D721Med (cell line): Measurements from ENCODE around the gene CCBE1.
A peak's percentile ranks its signal among the peaks of the same experiment; 100 is the strongest.

Experiments used
- DNase-seq: peaks from one replicate; pipeline ENCODE4 v3.0.0; 2011; ENCODE audit warnings: low spot score; ENCODE audit not compliant: insufficient read length
- FAIRE-seq: peaks from 2 replicates; lab custom pipeline; 2011; peaks lifted over from hg19 to GRCh38; lab: Jason Lieb, UNC
- CTCF ChIP-seq: IDR thresholded peaks from 2 replicates; pipeline ENCODE4 v1.5.1; 2012; ENCODE audit warnings: mild to moderate bottlenecking, control low read depth; ENCODE audit not compliant: insufficient read depth; ENCODE audit errors: missing control alignments

The CCBE1 gene

GRCh38 chr18:59492756-59493421 is 204.3 kb downstream of the CCBE1 start:
- no peak for DNase-seq
- FAIRE-seq: no peak
- TF ChIP-seq CTCF: no peak

GRCh38 chr18:59488899-59489298 is 208.3 kb downstream of the CCBE1 start:
- TF ChIP-seq CTCF: no peak
- DNase-seq: no peak
- no peak for FAIRE-seq

GRCh38 chr18:59485382-59485781 is 211.8 kb downstream of the CCBE1 start:
- no peak for DNase-seq

GRCh38 chr18:59484561-59485328 is 212.5 kb downstream of the CCBE1 start:
- TF ChIP-seq CTCF: no peak
- FAIRE-seq: no peak
- no peak for DNase-seq

More at GRCh38 chr18:59485382-59485781, 211.8 kb downstream of the CCBE1 start:
- TF ChIP-seq CTCF: no peak
- FAIRE-seq: no peak

DNA sequence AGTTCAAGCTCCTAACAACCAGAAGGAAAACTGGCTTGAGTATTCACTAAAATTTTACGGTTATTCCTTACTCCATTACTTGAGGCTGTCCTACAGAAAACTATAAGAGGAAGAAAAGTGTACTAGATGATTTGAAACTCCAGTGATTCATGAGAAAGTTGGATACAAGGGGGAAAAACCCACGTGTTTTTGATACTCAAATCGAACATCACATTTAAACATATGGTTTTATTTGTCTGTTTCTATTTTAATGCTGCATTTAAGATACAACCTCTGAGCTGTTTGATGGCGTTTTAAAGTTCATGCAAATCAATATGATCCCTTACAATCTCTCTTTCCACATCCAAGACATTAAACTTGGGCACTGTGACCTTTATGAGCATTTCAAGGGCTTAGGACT is 213.1 kb downstream of the CCBE1 start:
- no peak for TF ChIP-seq CTCF
- FAIRE-seq: peak; percentile 95
- DNase-seq: no peak

DNA sequence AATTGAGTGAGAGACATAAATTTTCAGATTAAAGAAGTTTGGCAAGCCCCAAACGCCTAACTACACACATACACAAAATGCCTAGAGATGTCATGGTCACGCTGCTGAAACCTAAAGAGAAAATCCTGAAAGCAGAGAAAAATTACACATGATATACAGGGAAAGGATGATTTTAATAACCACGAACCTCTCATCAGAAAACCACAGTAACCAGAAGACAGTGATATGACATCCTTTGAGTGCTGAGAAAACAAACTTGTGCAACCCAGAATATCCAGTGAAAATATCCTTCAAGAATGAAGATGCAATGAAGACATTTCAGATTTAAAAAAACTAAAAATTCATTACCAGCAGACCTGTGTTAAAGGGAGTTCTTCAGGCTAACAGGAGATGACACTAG is 215.8 kb downstream of the CCBE1 start:
- no peak for TF ChIP-seq CTCF
- DNase-seq (no peak), FAIRE-seq (no peak)

DNA sequence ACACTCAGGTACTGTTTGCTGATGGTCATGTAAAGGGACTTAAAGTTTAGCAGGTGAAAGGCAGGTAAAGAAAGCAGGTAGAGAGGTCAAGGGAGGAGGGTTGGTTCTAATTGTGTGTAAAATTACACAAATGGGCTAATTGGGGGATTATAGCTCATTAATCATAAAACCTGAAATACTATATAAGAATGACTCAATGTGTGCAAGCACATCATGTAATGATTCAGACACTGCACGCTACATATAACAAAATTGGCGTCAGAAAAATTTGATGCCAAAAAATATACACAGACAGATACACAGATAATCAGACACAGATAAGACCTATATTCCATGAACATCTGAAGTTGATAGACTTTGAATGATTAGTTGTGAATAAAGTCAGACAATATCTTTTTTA is 217.4 kb downstream of the CCBE1 start:
- DNase-seq: no peak
- peak; percentile 97 for FAIRE-seq
- no peak for TF ChIP-seq CTCF
